GM13977 (cell line): Measurements from ENCODE around the gene TMEM156.

Experiments
- DNase-seq: peaks from one replicate; pipeline ENCODE4 v3.0.0; 2012; ENCODE audit warnings: low spot score
- in situ Hi-C: fragments of 300-500 bp; cut with MboI; formaldehyde crosslinking; loops from one replicate; pipeline ENCODE4 v1.12.0; 2022; ENCODE audit warnings: low sequenced_read_pairs, low pct_unique_long_range_greater_than_20kb, mixed read lengths, inconsistent platforms; ENCODE audit not compliant: unreplicated experiment
- TF ChIP-seq, protein P1 (sequence below): IDR thresholded peaks from 2 replicates; pipeline ENCODE4 v1.5.1; 2012; ENCODE audit warnings: mild to moderate bottlenecking, control low read depth; ENCODE audit not compliant: insufficient read depth; ENCODE audit errors: extremely low read depth, missing control alignments

The TMEM156 gene

DNA sequence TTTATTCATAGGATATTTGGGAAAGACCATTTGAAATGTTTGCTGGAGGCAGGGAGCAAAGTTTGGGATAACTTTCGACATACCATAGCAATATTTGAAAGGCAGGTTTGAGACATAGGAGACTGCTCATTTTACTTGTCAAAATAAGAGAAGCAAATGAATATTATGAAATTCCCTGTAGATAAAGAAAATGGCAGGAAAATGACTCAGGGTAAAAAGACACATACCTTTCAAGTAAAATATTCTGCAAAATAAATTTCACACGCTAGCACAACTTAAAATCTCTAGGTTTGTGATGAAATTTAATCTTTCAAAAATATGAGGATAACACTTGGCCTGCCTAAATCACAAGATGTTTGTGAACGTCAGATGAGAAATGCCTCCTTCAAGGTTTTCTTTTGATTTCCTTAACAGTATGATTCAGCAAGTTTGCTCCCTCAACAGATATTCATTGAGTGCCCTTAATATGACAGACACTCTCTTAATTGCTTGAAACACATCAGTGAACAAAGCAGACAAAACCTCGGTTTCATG, 6.6 kb downstream of the TMEM156 start:
- TF ChIP-seq, protein P1, sequence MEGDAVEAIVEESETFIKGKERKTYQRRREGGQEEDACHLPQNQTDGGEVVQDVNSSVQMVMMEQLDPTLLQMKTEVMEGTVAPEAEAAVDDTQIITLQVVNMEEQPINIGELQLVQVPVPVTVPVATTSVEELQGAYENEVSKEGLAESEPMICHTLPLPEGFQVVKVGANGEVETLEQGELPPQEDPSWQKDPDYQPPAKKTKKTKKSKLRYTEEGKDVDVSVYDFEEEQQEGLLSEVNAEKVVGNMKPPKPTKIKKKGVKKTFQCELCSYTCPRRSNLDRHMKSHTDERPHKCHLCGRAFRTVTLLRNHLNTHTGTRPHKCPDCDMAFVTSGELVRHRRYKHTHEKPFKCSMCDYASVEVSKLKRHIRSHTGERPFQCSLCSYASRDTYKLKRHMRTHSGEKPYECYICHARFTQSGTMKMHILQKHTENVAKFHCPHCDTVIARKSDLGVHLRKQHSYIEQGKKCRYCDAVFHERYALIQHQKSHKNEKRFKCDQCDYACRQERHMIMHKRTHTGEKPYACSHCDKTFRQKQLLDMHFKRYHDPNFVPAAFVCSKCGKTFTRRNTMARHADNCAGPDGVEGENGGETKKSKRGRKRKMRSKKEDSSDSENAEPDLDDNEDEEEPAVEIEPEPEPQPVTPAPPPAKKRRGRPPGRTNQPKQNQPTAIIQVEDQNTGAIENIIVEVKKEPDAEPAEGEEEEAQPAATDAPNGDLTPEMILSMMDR, result no peak
- DNase-seq, result no peak
- in situ Hi-C loops, result no loop called here

DNA sequence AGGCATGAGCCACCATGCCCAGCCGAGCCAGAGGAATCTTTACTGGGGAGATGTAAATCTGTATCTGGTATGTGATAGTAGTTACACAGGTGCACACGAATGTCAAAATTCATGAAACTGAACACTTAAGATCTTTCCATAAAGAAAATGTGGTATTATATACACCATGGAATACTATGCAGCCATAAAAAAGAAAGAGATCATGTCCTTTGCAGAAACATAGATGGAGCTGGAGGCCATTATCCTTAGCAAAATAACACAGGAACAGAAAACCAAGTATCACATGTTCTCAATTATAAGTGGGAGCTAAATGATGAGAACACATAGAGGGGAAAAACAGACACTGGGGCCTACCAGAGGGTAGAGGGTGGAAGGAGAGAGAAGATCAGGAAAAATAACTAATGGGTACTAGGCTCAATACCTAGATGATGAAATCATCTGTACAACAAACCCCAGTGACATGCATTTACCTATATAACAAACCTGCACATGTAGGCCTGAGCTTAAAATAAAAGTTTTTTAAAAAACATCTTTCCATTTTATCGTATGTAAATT, 7.8 kb downstream of the TMEM156 start:
- TF ChIP-seq, protein P1, result no peak
- no peak for DNase-seq
- in situ Hi-C loops, result no loop called here

DNA sequence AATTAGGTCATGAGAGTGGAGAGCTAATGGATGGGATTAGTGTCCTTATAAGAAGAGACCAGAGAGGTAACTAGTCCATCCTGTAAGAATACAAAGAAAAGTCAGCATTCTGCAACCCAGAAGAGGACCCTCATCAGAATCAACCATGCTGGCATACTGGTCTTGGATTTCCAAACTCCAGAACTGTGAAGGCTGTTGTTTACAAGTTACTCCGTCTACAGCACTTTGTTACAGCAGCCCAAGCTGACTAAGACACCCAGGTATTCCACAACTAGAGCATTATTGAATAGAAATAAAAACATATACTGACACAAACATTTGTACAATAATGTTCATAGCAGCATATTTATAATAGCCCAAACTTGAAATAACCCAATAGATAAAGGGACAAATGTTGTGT, 9.2 kb downstream of the TMEM156 start:
- TF ChIP-seq, protein P1, result no peak
- no peak for DNase-seq
- in situ Hi-C loops, result no loop called here

DNA sequence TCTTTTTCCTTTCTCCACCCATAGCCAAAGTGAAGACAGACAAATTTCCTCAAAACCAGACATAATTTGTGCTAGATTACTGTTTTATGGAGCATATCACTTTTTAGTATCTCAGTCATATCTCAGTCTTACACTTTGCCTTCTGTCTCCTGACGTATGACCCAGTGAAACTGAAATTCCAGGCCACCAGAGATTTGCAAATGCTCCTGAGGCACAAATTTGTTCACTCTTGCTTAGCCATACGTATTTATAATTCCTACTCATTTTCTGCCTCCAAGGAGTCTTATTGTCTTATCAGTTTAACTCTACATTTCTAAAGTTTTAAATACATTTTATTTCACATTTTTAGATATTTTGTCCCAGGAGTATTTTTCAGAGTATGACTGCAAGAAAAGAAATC, 10.0 kb downstream of the TMEM156 start:
- in situ Hi-C loops, result no loop called here
- no peak for DNase-seq
- TF ChIP-seq, protein P1, result no peak

DNA sequence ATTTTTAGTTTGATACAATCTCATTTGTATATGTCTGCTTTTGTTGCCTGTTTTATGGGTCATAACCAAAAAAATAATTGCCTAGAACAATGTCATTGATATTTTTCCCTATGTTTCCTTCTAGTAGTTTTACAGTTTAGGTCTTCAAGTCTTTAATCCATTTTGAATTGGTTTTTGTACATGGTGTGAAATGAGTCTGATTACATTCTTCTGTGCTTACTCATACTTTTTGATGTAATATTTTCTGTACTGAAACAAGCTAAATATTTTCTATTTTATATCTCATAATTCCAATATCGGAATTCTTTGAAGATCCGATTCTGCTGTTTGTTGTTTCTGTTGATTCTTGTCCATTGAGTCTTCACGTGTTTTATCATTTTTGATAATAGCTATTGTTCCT, 10.6 kb downstream of the TMEM156 start:
- TF ChIP-seq, protein P1, result no peak
- in situ Hi-C loops, result no loop called here
- DNase-seq, result no peak

DNA sequence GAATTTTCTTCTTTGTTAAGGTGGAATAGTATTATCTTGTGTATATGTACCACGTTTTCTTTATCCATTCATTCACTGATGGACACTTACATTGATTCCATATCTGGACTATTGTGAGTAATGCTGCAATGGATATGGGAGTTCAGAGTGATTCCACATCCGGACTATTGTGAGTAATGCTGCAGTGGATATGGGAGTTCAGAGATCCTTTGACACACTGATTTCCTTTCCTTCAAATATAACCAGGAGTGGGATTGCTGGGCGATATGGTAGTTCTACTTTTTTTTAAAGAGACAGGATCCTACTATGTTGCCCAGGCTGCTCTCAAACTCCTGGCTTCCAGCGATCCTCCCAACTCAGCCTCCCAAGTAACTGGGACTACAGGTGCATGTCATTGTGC, 12.1 kb downstream of the TMEM156 start:
- in situ Hi-C loops, result no loop called here
- DNase-seq, result no peak
- TF ChIP-seq, protein P1, result no peak
